GM12878 (cell line): ENCODE results near the gene CD9. TPM values are rescaled to one million over a fixed set of nuclear protein-coding genes. Genes with fewer than 3 reads are reported as not detected.

Source experiments
- ATAC-seq: fragments of 200-7000 bp; cut with Tn5 transposase; 3 replicates; pipeline ENCODE4 v1.9.1; 2020; ENCODE audit warnings: mild to moderate bottlenecking, moderate library complexity
- BruUV-seq: library from RNA; stranded (reverse); fragments of 400-500 nt; replicated peaks from 2 replicates; lab custom pipeline; 2021; lab: Mats Ljungman, UMichigan
- CTCF ChIA-PET: fragments of 300-600 bp; sonication (Branson Sonifier 250); formaldehyde crosslinking; extraction: SDS; loops from one replicate; lab custom pipeline; 2021; ENCODE audit warnings: inconsistent platforms; lab: Yijun Ruan, JAX
- POLR2A ChIA-PET: fragments of 350-600 bp; formaldehyde crosslinking; extraction: SDS; loops from one replicate; lab custom pipeline; 2021; ENCODE audit warnings: inconsistent platforms; lab: Charles Lee
- RAD21 ChIA-PET: fragments of 300-600 bp; sonication (Branson Sonifier 250); formaldehyde crosslinking; loops from one replicate; lab custom pipeline; 2023; ENCODE audit warnings: antibody characterized with exemption; ENCODE audit not compliant: unreplicated experiment; lab: Charles Lee
- SMC1A ChIA-PET: fragments of 300-600 bp; sonication (Branson Sonifier 250); formaldehyde crosslinking; loops from one replicate; lab custom pipeline; 2023; ENCODE audit not compliant: unreplicated experiment, uncharacterized antibody; lab: Charles Lee
- DNase-seq: peaks from one replicate; pipeline ENCODE4 v3.0.0-alpha.2; 2011; ENCODE audit warnings: low read depth, low spot score
- FAIRE-seq: peaks from 3 replicates; lab custom pipeline; 2011; peaks lifted over from hg19 to GRCh38; lab: Jason Lieb, UNC
- H2AFZ ChIP-seq: 2 replicates; pipeline ENCODE4 v1.6.0; 2011; ENCODE audit warnings: low read depth, low read length, control low read depth; ENCODE audit not compliant: control insufficient read depth
- H3K27ac ChIP-seq: 2 replicates; pipeline ENCODE4 v1.5.1; 2011; ENCODE audit warnings: control low read depth; ENCODE audit not compliant: control insufficient read depth, insufficient read depth
- H3K27me3 ChIP-seq, 2 experiments: replicated peaks in 1 of 2; 2 replicates each; pipeline versions ENCODE4 v1.6.0 to v1.6.1; 2011; ENCODE audit warnings: low read length in 1 of 2; ENCODE audit not compliant: control insufficient read depth in 2 of 2, insufficient read depth in 2 of 2
- H3K36me3 ChIP-seq, 2 experiments: 2 replicates each; pipeline ENCODE4 v1.5.1; 2011; ENCODE audit warnings: low read length in 1 of 2; ENCODE audit not compliant: control insufficient read depth in 2 of 2, insufficient read depth in 2 of 2
- H3K4me1 ChIP-seq: 2 replicates; pipeline ENCODE4 v1.6.1; 2011; ENCODE audit warnings: mild to moderate bottlenecking, low read length, moderate library complexity, mixed read lengths; ENCODE audit not compliant: control insufficient read depth, insufficient read depth
- H3K4me2 ChIP-seq: 2 replicates; pipeline ENCODE4 v1.6.0; 2011; ENCODE audit warnings: control low read depth; ENCODE audit not compliant: control insufficient read depth, insufficient read depth
- H3K4me3 ChIP-seq: fragments of 200-600 bp; sonication (generic); 2 replicates; pipeline ENCODE4 v1.5.1; 2016
- H3K79me2 ChIP-seq: 2 replicates; pipeline ENCODE4 v1.6.0; 2011; ENCODE audit warnings: low read length; ENCODE audit not compliant: control insufficient read depth, insufficient read depth
- H3K9ac ChIP-seq: 2 replicates; pipeline ENCODE4 v1.8.0; 2011; ENCODE audit warnings: low read length, control low read depth, mixed read lengths; ENCODE audit not compliant: control insufficient read depth, insufficient read depth
- H3K9me3 ChIP-seq: replicated peaks from 3 replicates; pipeline ENCODE4 v1.5.1; 2011; ENCODE audit warnings: mild to moderate bottlenecking, low read length; ENCODE audit not compliant: control insufficient read depth, insufficient read depth
- H4K20me1 ChIP-seq: 2 replicates; pipeline ENCODE4 v1.6.0; 2011; ENCODE audit not compliant: control insufficient read depth, insufficient read depth
- ATF3 ChIP-seq: IDR thresholded peaks from 2 replicates; pipeline ENCODE4 v1.6.1; 2011; ENCODE audit warnings: low read depth, mild to moderate bottlenecking, low read length, moderate library complexity, borderline replicate concordance; ENCODE audit errors: extremely low read depth
- CBX5 ChIP-seq: sonication (generic); IDR thresholded peaks from 2 replicates; pipeline ENCODE4 v1.6.1; 2016; ENCODE audit warnings: low read depth, moderate library complexity, mild to moderate bottlenecking, inconsistent platforms
- ESRRA ChIP-seq: IDR thresholded peaks from 2 replicates; pipeline ENCODE4 v1.6.1; 2012; ENCODE audit warnings: mild to moderate bottlenecking, low read length, improper control_type of control experiment
- ETV6 ChIP-seq, 2 experiments: fragments of 450-650 bp in 1 of 2; IDR thresholded peaks in 1 of 2; conservative IDR thresholded peaks in 1 of 2; 2 replicates each; pipeline ENCODE4 v1.6.1; 2014; ENCODE audit warnings: antibody characterized with exemption in 1 of 2, borderline replicate concordance in 1 of 2, low read depth in 1 of 2, mild to moderate bottlenecking in 1 of 2, moderate library complexity in 1 of 2
- MYB ChIP-seq: fragments of 150-350 bp; IDR thresholded peaks from 2 replicates; pipeline ENCODE4 v1.6.1; 2014; ENCODE audit warnings: mild to moderate bottlenecking, low read depth, low read length, borderline replicate concordance
- PML ChIP-seq: IDR thresholded peaks from 2 replicates; pipeline ENCODE4 v1.6.1; 2012; ENCODE audit warnings: low read length, inconsistent platforms
- RFX5 ChIP-seq: IDR thresholded peaks from 2 replicates; pipeline ENCODE4 v1.6.1; 2011; ENCODE audit warnings: low read depth, low read length, improper control_type of control experiment
- SIN3A ChIP-seq: IDR thresholded peaks from 2 replicates; pipeline ENCODE4 v1.6.1; 2012; ENCODE audit warnings: low read depth, low read length, improper control_type of control experiment
- SMAD5 ChIP-seq: IDR thresholded peaks from 2 replicates; pipeline ENCODE4 v1.6.1; 2016; ENCODE audit warnings: antibody characterized with exemption, low read depth
- SMARCA5 ChIP-seq: fragments of 450-650 bp; IDR thresholded peaks from 2 replicates; pipeline ENCODE4 v1.6.1; 2017; ENCODE audit warnings: mild to moderate bottlenecking
- TCF7 ChIP-seq: IDR thresholded peaks from 2 replicates; pipeline ENCODE4 v1.6.1; 2014; ENCODE audit warnings: antibody characterized with exemption, borderline replicate concordance
- YBX1 ChIP-seq: fragments of 450-650 bp; IDR thresholded peaks from 2 replicates; pipeline ENCODE4 v1.6.1; 2016; ENCODE audit warnings: antibody characterized with exemption
- ZNF24 ChIP-seq: fragments of 450-650 bp; IDR thresholded peaks from 2 replicates; pipeline ENCODE4 v1.6.1; 2017; ENCODE audit warnings: antibody characterized with exemption, mild to moderate bottlenecking
- ZNF622 ChIP-seq: fragments of 450-650 bp; IDR thresholded peaks from 2 replicates; pipeline ENCODE4 v1.6.1; 2017; ENCODE audit warnings: mild to moderate bottlenecking, inconsistent platforms
- WGBS: methylation state at CpG from one replicate; pipeline ENCODE4 v1.1.6; 2016; ENCODE audit warnings: low lambda C conversion rate; ENCODE audit not compliant: insufficient replicate concordance, insufficient coverage; ENCODE audit errors: missing lambda C conversion rate; 5-methylcytosine and 5-hydroxymethylcytosine counted together
- in situ Hi-C: fragments of 300-500 bp; cut with MboI; formaldehyde crosslinking; loops from 9 replicates; pipeline ENCODE4 v1.14.3; 2018; ENCODE audit warnings: mixed read lengths
- intact Hi-C: fragments of 100-400 bp; cut with micrococcal nuclease; formaldehyde crosslinking; loops from one replicate; pipeline ENCODE4 v1.14.2; 2022; ENCODE audit not compliant: unreplicated experiment
- polyA plus RNA-seq, 11 experiments: library from polyadenylated mRNA; depleted of rRNA in 4 of 11; unstranded in 6 of 11; stranded (reverse) in 5 of 11; fragments of >200 nt; fragmentation: Nextera tagmentation in 4 of 11; fragmentation: Illumina TruSeq in 1 of 11; extraction: Ambion mirVana in 4 of 11; extraction: Trizol in 1 of 11; gene quantifications; 1 replicate in 1 of 11; 2 replicates in 10 of 11; pipeline versions ENCODE4 v1.2.1 to v1.2.3, GENCODE V29; 2011 to 2016; ENCODE audit warnings: inconsistent platforms in 2 of 11, missing spikeins in 2 of 11, low read depth in 1 of 11
- total RNA-seq, 4 experiments: library from RNA; depleted of rRNA in 3 of 4; stranded (reverse); fragments of >200 nt in 3 of 4; fragmentation: Illumina TruSeq in 1 of 4; extraction: Trizol in 1 of 4; gene quantifications; 2 replicates each; pipeline versions ENCODE4 v1.2.1 to v1.2.3, GENCODE V29; 2013 to 2021

CD9 gene
- total and polyA plus RNA-seq, 10 of the 15 experiments (the other 5 are each of a cell fraction or from before 2014, with no cell fraction given) = 4.8 to 29.9 (median 9.7) TPM

- H4K20me1 ChIP-seq = no peaks in the 10 kb centered on the region
- CTCF ChIA-PET = interaction anchor here (0.6 kb wide), 1 partner anchor 730 kb away, joined by 3 read pairs; no protein-coding TSS in a partner anchor
- intact Hi-C loops = no loop called here
- ATAC-seq = no peak
- no peak overlapping the region for H3K27ac ChIP-seq
- POLR2A ChIA-PET = no interaction called here
- whole genome bisulfite sequencing = 71% methylated on average over 13 of the region's 15 CpGs
- in situ Hi-C loops = no loop called here
- no peak overlapping the region for H3K4me3 ChIP-seq
- no peak for FAIRE-seq
- RAD21 ChIA-PET = interaction anchor here (0.9 kb wide), 1 partner anchor 40 kb away, joined by 3 read pairs; no protein-coding TSS in a partner anchor
- SMC1A ChIA-PET = no interaction called here
- no peaks in the 10 kb centered on the region for H3K79me2 ChIP-seq
- H2AFZ ChIP-seq = no peak overlapping the region
- no peaks in the 10 kb centered on the region for H3K9me3 ChIP-seq
- H3K4me1 ChIP-seq = no peaks in the 10 kb centered on the region
- no peak overlapping the region for H3K4me2 ChIP-seq
- H3K9ac ChIP-seq = no peak overlapping the region
- no TSS peak for BruUV-seq
- no peak for DNase-seq
- TF ChIP-seq TCF7 (no peak), ESRRA (no peak), ZNF24 (no peak), MYB (no peak), PML (no peak), ATF3 (no peak), ETV6 (conservative IDR thresholded peaks at IDR 0.05 in 1 of 2, IDR thresholded peaks at IDR 0.05 in 1 of 2; ENCODE audit: borderline replicate concordance in 1 of 2, low read depth in 1 of 2) (no peak), RFX5 (no peak), CBX5 (no peak), SIN3A (no peak), YBX1 (no peak), SMAD5 (no peak), ZNF622 (no peak), SMARCA5 (no peak)
- H3K27me3 ChIP-seq = no peaks in the 10 kb centered on the region
- no peaks in the 10 kb centered on the region for H3K36me3 ChIP-seq
Observed at GRCh38 chr12:6154730-6155459, 45.3 kb upstream of the CD9 start.
